GM11168 (cell line): ENCODE measurements around the gene PAPPA.

Experiments used
- in situ Hi-C: fragments of 300-500 bp; cut with MboI; formaldehyde crosslinking; loops from one replicate; pipeline ENCODE4 v1.12.0; 2022; ENCODE audit warnings: low sequenced_read_pairs; ENCODE audit not compliant: unreplicated experiment

Gene PAPPA

DNA sequence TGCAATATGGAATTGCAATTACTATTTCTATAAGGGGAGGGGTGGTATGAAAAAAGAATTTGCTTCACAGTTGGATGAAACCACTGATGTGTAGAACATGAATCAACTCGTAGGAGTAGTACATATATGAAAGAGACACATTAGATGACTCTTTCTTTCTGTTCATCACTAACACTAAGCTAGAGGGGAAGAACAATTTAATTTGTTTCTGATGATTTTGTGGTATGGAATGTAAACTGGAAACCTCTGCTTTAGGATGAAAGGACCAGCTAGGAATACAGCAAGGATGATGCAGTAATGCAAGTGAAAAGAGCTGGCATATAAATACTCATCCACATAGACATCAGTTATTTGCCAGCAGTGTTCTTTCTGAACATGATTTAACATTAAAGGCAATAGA lies 113.4 kb downstream of the PAPPA start:
- in situ Hi-C loops: no loop called here

DNA sequence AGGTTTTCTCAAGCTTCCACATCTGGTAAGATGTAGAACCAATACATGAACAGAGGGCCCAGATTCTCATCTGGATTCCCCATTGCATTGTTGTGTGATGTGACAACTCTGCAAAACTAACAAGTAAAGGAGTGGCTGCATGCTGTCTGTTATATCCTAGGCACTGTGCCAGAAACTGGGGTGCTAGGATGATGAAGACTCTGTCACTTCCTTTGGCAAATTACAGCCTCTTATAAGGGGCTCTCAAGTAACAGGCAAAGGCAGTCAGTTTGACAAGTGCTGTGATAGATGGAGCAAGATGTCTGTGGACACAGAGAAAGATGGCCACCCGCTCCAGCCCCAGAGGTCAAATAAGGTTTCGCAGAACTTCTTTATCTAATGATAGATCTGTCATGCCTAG lies 115.7 kb downstream of the PAPPA start:
- in situ Hi-C loops: no loop called here

DNA sequence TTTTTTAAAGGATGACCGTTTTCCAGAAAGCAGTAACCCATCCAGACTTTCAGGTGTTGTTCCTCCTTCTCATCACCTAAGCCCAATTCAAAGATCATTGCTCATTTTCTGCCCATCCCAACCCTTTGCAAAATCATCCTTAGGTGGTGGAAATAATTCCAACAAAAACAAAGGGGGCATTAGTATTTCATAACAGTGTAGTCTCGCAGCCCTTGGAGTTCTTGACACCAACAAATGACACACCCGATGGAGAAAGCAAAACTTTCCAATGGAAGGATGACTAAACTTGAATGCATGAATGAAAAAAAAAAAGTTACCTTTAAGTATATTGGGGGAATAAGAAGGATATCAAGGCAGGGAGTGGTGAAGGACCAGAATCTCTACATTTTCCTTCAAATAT lies 117.0 kb downstream of the PAPPA start:
- in situ Hi-C loops: no loop called here

DNA sequence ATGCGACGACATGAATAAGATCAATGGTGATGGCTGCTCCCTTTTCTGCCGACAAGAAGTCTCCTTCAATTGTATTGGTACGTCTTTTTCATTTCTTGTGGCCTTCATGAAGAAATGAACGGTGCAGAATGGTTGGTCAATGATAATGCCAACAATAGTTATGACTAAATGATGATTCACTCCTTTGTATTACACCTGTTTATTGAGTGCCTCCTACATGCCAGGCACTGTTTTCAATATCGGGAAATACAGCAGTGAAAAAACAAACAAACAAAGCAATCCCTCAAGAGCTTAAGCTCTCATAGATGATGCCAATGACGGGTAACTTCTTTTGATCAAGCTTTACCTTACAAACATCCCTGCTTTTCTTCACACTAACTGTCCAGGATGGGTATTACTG lies 117.7 kb downstream of the PAPPA start:
- in situ Hi-C loops: no loop called here

DNA sequence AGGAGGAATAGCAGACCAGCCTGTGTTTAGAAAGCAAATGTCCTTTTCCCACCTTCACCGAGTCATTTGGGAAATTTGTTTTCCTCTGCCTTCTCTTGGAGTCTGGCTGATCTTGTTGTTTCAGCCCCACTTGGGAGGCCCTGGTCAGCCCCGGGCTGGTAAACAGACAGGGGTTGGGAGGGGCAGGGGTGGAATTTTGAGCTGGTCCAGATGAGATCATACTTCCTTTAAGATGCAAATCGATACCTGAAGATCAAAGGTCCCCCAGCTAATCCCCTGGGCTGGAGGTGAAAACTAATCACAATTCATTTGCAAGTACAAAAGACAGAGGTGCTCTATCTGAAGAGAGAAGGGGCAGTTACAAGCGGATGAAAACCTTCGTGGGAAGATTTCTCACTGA lies 118.4 kb downstream of the PAPPA start:
- in situ Hi-C loops: no loop called here

DNA sequence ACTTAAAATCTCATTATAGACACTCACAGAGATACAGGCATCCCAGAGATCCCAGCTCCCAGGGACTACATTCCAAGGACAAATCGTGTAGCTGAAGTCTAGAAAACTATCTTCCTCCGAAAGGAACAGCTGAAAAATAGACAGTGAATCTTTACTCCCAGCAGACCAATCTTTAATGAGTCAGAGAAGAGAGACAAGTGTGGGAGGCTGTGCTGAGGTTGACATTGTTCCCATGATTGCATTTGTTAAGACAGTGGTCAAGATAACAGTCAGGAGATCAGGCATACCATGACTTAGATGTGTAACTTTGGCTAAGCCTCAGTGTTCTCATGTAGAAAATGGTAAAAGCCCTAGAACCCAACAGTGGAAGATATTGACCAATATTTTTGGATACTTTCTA lies 120.7 kb downstream of the PAPPA start:
- in situ Hi-C loops: no loop called here

DNA sequence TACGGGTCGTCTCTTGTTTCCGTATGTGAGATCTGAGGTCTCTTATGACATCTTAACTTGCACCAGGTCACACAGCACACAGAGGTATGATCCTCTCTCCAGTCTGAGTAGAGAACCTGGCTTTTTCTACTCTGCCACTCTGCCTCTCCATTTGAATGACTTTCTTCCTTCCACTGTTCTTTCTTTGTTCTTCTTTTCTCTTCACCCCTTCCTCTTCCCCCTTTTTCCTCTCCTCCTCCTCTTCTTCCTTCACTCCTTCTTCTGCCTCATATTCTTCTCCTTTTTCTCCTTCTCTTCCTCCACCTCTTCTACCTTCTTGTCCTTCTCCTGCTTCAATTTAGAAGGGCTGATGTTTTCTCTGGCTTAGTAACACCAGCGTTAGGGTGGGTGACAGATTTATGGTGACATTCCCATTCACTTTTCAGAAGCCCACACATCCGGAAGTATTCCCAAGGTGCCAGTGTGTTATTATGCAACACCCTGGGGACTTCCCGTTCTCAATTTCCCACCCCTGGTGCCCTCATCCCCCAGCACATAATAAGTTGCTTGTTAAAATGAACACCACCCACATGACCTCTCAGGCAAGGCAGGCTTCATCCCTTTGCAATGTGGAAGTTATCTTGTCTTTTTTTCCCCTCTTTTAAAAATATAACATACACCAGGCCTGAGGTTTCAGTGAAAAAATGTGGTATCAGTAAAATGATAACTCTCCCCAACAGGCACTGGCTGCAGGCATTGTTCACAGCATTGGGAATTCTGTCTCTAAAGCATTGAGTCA lies 122.0 kb downstream of the PAPPA start:
- in situ Hi-C loops: no loop called here

DNA sequence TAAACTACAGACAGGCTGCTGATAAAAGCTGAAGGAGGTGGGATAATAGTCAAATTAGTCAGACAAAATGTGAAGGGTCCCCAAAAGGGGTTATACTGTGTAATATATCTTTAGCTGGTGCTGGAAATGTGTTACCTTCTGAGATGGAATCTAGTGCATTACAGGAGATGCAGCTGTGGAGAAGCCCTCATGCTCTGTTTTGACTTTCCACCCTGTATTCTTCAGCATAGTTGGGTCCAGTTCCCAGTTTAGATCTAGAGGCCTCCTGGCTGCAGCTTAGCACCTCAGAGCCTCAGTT lies 122.6 kb downstream of the PAPPA start:
- in situ Hi-C loops: no loop called here

DNA sequence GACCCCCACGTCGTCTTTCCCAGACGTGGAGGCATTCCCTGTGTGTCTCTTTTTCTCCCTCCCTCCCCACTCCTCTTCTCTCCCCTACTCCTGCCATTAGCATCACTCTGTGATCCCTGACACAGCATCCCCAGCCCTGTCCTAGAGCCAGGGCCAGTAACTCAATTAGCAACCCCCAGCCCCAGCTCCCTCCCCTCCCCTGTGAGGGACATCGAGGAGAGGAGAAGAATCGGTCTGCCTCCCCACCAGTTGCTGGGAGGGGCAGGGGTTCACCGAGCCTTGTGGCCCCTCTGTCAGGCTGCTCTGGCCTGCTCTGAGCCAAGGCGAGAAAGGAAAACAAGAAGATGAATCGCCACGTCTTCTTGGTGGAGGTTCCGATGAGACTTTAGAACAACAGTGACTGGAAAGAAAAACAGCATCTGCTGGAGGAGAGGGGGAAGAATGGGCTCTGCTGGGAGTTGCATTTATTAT lies 123.1 kb downstream of the PAPPA start:
- in situ Hi-C loops: no loop called here

DNA sequence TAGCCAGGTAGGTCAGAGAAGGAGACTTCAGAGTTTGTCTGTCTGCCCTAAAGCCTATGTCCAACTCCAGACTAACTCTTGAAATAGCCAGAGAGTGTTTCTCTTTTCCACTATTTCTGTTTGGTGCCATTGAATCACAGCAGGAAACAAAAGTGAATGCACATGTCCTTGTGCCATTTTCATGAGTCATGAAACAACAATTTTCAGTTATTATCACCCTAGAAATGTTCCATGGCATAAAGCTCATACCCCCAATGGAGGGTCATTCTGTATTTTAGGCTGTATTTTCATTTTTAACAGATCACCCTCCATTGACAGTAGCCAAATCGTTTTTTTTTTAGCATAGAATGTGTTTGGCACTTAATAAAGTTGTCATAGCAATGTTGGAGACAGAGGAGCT lies 124.7 kb downstream of the PAPPA start:
- in situ Hi-C loops: no loop called here

DNA sequence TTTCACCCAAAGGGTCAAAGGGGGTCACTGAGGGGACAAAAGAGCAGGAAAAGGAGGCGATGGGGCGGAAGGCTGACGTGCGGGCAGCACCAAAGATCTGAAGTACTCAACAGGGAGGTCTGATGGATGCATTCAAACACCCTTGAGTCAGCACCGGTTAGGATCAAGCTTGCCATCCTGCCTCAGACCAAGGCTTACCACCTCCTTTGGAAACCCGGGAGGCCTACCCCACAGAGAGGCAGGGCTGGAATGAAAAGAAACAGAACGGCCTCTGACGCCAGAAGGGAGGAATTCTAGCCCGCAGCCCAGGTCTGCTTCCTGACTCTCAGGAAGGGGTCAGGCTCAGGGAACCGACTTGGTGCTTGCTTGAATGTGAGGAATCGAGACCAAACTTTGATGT lies 125.6 kb downstream of the PAPPA start:
- in situ Hi-C loops: no loop called here

DNA sequence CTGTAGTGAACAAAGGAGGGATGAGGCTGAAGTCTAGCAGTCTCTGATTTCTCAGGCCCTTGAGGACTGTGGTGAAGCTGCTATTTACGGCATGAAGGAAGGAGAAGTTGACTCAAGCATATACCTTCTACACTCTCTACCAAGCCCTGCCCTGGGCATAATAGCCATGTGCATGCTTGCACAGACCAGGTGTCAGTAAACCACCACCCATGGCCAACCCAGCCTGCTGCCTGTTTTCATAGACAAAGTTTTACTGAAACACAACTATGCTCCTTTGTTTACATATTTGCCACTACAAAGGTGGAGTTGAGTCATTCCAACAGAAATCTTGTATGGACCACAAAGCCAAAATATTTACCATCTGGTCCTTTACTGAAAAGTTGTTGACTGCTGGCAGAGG lies 126.9 kb downstream of the PAPPA start:
- in situ Hi-C loops: no loop called here

DNA sequence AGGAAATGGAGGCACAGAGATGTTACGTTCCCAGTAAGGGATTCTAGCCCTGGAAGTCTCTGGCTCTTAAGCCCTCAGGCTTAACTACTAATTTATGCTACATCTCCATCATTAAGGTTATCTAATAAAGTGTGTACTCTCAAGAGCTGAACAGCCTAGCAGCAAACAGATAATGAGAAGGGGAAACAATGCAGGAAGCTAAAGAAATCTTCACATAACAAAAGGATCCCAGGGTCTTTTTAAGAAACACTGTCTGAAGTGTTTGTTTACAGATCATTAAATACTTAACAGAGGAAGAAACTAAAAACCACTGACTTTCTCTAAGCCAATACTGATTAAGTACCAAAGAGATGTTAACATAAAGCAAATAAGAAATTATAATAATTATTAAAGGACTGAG lies 129.0 kb downstream of the PAPPA start:
- in situ Hi-C loops: no loop called here

DNA sequence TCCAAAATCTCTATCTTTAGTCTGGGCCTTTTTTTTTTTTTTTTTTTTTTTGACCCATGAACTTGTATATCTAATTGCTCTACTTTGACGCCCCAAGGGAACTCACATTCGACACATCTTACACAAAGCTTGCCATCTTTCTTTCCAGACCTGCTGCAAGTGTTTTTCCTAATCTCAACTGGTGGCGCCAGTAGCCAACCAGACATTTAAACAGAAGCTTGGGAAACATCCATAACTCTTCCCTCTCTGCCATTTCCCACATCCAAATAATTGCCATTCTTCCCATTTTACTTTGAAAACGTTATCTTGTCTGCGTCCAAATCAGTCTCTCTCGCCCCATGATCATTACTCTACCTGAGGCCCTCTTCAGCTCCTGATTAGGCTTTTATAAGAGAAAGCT lies 130.9 kb downstream of the PAPPA start:
- in situ Hi-C loops: no loop called here

DNA sequence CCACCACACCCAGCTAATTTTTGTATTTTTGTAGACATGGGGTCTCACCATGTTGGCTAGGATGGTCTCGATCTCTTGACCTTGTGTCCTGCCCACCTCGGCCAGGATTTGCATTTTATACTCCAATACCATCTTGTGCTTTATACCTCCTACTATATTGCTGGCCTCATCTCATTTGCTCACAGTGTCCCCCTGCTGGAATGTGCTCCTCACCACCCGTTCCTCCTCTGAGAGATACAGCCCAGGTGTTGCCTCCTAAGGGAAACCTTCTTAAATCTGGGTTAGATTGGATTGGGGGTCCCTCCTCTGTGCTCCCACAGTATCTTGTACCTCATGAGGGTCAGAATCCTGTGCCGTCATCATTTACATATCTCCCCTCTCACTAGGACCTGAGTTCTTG lies 131.7 kb downstream of the PAPPA start:
- in situ Hi-C loops: no loop called here

DNA sequence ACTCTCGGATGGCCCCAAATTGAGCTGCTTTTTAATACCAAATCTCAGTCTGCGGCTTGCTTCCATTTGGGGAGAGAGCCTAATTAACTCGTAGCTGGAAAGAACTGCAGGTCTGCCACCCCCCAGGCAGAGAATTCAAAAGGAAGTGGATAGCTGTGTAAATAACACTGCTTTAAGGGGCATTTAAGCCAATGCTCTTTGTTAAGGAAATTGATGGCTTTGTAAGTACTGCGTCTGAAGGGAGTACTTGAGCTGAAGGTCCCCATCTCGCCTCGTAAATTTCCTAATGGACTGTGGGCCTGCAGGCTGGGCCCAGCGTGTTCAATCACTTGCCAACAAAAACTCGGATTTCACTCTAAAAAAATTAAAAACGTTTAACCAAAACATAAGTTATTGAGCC lies 132.7 kb downstream of the PAPPA start:
- in situ Hi-C loops: no loop called here

DNA sequence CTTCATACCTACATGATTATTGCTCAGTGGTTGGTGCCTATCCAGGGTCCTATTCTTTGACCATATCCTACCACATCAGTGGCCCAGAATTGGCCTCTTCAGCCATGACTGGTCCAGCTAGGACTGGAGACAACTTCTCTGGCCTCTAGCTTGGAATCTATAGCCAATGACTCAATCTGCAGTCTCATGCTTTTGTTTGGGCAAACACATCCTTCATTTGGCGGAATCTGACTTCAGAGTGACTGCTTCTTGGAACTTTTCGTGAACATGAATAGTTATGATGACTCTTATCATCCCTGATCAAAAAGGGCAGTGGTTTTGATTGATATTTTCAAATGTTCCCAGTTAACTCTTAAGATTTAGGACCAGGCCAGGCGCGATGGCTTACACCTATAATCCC lies 134.1 kb downstream of the PAPPA start:
- in situ Hi-C loops: no loop called here

DNA sequence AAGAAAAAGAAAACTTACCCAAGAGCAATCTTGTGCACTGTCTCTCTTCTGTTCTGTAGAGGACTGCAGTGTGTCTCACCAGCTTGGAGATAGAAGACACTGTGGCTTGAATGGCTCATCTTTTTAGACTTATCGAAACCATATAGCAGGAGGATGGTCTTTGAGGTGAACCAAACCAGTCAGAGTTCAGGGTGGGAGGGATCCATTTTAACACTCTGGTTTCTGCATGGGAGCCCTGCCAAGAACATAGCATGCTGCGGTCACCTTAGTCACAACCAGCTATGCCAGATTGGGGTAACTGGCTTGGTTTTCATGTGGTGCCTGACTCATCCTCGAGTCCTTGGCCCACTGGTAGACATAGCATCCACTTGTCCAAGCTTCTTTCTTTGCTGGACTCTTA lies 135.1 kb downstream of the PAPPA start:
- in situ Hi-C loops: no loop called here

DNA sequence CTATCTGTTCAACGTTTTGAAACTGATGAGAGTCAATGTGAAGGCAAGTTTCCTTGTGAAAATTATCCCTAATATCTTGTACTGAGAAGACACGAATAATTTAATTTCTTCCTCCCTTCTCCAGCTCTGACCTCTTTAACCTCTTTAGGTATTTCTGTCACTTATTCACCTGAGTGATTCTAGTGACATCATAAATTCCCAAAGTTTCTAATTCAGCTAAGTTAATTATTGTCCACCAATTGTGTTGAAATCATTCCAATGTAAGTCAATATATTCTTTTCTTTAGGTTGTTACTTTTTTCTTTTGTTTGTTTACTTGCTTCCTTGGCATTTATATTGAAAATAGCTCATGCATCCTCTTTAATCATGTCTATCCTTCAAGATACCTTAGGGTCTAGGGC lies 143.8 kb downstream of the PAPPA start:
- in situ Hi-C loops: no loop called here

DNA sequence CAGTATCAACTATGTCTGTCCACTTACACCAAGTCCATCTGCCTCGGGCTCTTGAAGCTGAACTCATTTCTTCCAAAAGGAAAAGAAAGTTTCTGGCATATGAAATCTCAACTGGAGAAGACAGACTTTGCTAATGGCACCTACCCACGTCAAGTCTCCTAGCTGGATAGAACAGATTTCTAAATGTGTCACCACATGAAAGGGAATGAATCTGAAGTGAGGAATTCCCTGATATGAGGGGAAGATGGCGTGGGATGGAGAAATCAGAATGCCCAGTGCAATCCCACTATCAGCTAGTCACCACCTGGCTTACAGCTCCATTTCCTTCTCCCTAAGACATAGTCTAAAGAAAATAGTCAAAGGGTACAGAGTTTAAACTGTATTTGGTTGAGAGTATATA lies 144.7 kb downstream of the PAPPA start:
- in situ Hi-C loops: no loop called here

DNA sequence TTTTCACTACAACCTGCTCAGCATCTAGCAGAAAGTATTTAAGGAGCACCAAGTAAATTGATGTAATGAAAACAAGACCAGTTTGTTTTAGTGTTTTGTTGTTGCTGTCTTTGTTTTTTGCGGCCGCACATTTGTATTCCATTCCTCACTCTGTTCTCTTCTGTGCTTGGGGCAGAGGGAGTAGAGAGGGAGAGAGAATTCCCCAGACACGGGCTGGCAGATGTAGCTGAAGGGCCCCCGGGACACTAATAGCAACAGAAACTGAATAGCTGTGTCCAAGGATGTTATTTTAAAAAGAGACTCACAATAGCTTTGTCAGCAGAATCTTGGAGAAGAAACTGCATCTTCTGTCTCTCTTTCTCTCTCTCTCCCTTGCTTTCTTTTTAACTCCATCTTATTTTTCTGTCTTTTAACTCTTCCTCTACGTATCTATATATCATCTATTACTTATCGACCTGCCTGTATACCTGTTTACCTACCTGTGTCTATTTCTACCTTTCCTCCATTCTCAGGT lies 145.3 kb downstream of the PAPPA start:
- in situ Hi-C loops: no loop called here

DNA sequence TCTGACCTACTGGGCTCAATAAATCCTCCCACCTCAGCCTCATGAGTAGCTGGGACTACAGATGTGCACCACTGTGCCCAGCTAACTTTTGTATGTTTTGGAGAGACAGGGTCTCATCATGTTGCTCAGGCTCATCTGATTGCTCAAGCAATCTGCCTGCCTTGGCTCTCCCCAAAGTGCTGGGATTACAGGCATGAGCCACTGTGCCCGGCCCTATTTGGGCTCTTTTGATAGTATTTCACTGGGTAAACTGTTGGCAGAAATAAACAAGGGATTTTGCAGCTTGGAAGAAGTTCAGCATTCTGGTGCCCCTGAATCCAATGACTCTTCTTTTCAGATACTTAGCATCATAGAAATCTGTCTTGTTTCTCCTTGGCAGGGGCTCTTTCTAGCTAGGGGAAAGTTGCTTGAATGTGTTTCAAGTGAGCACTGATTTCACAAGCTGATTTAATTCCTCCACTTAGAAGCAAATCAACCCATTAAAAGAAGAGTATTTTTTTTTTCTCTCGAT lies 146.8 kb downstream of the PAPPA start:
- in situ Hi-C loops: no loop called here
